Tibial nerve (tissue), 3 donors: ENCODE results near the gene FRMD4A.

ENCODE experiments used
- CTCF ChIP-seq, 5 experiments: fragments of 200-600 bp in 3 of 5; fragments of 450-650 bp in 2 of 5; sonication (generic) in 3 of 5; IDR thresholded peaks; one replicate each; pipeline ENCODE4 v1.5.1; 2016 to 2019; ENCODE audit warnings: antibody characterized with exemption in 5 of 5, mild to moderate bottlenecking in 3 of 5, moderate library complexity in 2 of 5
- POLR2A ChIP-seq, 2 donors: fragments of 450-650 bp; IDR thresholded peaks; one replicate each; pipeline ENCODE4 v1.6.1; 2017; ENCODE audit warnings: antibody characterized with exemption in 2 of 2, mild to moderate bottlenecking in 2 of 2, moderate library complexity in 2 of 2

- no peak for TF ChIP-seq POLR2A (IDR thresholded peaks at IDR 0.05)
- TF ChIP-seq CTCF (IDR thresholded peaks at IDR 0.05), result no peak
Observed at GRCh38 chr10:13823709-13824405, 506.9 kb downstream of the FRMD4A start.
